HCT116 (cell line): ENCODE results near the gene SECTM1.

Source experiments
- CEBPB ChIP-seq: IDR thresholded peaks from 2 replicates; pipeline ENCODE4 v1.6.1; 2012; ENCODE audit warnings: low read depth
- EGR1 ChIP-seq: IDR thresholded peaks from 2 replicates; pipeline ENCODE4 v1.6.1; 2012; ENCODE audit warnings: low read depth
- EZH2 ChIP-seq: fragments of 200-600 bp; sonication (generic); IDR thresholded peaks from 2 replicates; pipeline ENCODE4 v1.6.1; 2017; ENCODE audit warnings: antibody characterized with exemption, mixed run types
- EZH2phosphoT487 ChIP-seq: fragments of 200-600 bp; IDR thresholded peaks from 2 replicates; pipeline ENCODE4 v1.6.1; 2018; ENCODE audit warnings: antibody characterized with exemption, borderline replicate concordance
- POLR2A ChIP-seq: IDR thresholded peaks from 2 replicates; pipeline ENCODE4 v1.7.0; 2011; ENCODE audit warnings: borderline replicate concordance; ENCODE audit not compliant: insufficient read depth, insufficient read length; ENCODE audit errors: extremely low read depth
- POLR2AphosphoS5 ChIP-seq: IDR thresholded peaks from 2 replicates; pipeline ENCODE4 v1.6.1; 2011; ENCODE audit warnings: mild to moderate bottlenecking, low read depth, low read length, moderate library complexity
- SIN3A ChIP-seq: IDR thresholded peaks from 2 replicates; pipeline ENCODE4 v1.6.1; 2012; ENCODE audit warnings: low read depth
- SP1 ChIP-seq: IDR thresholded peaks from 2 replicates; pipeline ENCODE4 v1.6.1; 2012; ENCODE audit warnings: low read depth
- TCF7L2 ChIP-seq: IDR thresholded peaks from 2 replicates; pipeline ENCODE4 v1.7.0; 2011; ENCODE audit warnings: borderline replicate concordance, inconsistent platforms; ENCODE audit not compliant: insufficient read depth, insufficient read length; ENCODE audit errors: extremely low read depth
- YY1 ChIP-seq: IDR thresholded peaks from 2 replicates; pipeline ENCODE4 v1.6.1; 2011; ENCODE audit warnings: low read length, low read depth, moderate library complexity, mild to moderate bottlenecking; ENCODE audit not compliant: insufficient replicate concordance; ENCODE audit errors: extremely low read depth
- ZNF274 ChIP-seq: fragments of 200-500 bp; sonication (Bioruptor generic); IDR thresholded peaks from 2 replicates; pipeline ENCODE4 v1.6.1; 2014; ENCODE audit warnings: mild to moderate bottlenecking, low read depth, low read length, inconsistent platforms
- TF ChIP-seq, protein P1 (sequence below), 3 experiments: fragments of 200-600 bp in 1 of 3; sonication (generic) in 1 of 3; IDR thresholded peaks in 2 of 3; conservative IDR thresholded peaks in 1 of 3; 2 replicates each; pipeline ENCODE4 v1.5.1; 2012 to 2017; ENCODE audit warnings: low read depth in 2 of 3, low read length in 2 of 3, antibody characterized with exemption in 1 of 3, borderline replicate concordance in 1 of 3, control low read depth in 1 of 3, mild to moderate bottlenecking in 1 of 3, mixed read lengths in 1 of 3, mixed run types in 1 of 3, moderate library complexity in 1 of 3; ENCODE audit not compliant: insufficient read depth in 1 of 3
- TF ChIP-seq, protein P2 (sequence below): IDR thresholded peaks from 2 replicates; pipeline ENCODE4 v1.6.1; 2012
- TF ChIP-seq, protein P3 (sequence below): IDR thresholded peaks from 2 replicates; pipeline ENCODE4 v1.6.1; 2012

DNA sequence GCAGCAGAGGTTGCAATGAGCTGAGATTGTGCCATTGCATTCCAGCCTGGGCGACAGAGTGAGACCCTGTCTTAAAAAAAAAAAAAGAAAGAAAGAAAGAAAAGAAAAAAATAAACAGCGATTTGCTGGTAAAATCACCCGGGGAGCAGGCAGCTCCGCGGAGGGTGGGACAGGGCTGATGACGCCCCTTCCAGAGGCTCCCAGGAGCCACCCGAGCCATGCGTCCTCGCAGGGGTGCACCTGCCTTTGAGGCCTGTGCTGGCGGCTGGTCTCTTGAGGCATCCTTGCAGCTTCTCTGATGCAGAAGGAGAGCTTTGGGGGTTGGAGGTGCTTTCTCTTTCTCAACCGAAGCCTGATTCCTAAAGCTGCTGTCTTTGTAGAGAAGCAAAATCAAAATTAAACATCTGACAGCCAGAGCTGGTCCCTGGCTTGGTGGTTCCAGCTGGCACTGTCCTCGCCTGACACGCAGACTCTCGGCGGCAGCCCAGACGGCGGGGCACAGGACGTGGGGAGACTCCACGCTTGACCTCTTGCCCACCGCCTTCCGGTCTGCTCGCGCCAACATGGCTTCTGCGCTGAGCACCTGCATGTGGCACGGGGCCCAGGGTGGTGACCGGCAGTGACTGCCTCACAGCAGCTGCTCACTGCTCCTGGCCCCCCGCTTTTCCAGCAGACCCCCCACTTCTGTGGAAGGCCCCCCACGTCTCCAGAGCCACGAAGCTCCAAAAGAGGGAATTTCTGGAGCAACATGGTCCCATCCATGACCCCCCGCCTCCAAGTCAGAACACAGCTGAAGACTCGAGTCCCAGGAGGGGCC is 44.6 kb upstream of the SECTM1 start:
- TF ChIP-seq, protein P1, sequence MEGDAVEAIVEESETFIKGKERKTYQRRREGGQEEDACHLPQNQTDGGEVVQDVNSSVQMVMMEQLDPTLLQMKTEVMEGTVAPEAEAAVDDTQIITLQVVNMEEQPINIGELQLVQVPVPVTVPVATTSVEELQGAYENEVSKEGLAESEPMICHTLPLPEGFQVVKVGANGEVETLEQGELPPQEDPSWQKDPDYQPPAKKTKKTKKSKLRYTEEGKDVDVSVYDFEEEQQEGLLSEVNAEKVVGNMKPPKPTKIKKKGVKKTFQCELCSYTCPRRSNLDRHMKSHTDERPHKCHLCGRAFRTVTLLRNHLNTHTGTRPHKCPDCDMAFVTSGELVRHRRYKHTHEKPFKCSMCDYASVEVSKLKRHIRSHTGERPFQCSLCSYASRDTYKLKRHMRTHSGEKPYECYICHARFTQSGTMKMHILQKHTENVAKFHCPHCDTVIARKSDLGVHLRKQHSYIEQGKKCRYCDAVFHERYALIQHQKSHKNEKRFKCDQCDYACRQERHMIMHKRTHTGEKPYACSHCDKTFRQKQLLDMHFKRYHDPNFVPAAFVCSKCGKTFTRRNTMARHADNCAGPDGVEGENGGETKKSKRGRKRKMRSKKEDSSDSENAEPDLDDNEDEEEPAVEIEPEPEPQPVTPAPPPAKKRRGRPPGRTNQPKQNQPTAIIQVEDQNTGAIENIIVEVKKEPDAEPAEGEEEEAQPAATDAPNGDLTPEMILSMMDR (IDR thresholded peaks at IDR 0.05 in 2 of 3, conservative IDR thresholded peaks at IDR 0.05 in 1 of 3; ENCODE audit: borderline replicate concordance in 1 of 3, insufficient read depth in 1 of 3, low read depth in 2 of 3, low read length in 2 of 3): no peak
- TF ChIP-seq SIN3A: no peak
- no peak for TF ChIP-seq EGR1
- TF ChIP-seq EZH2phosphoT487: no peak
- no peak for TF ChIP-seq TCF7L2
- no peak for TF ChIP-seq POLR2A
- TF ChIP-seq, protein P2, sequence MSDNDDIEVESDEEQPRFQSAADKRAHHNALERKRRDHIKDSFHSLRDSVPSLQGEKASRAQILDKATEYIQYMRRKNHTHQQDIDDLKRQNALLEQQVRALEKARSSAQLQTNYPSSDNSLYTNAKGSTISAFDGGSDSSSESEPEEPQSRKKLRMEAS: no peak
- TF ChIP-seq EZH2: no peak
- no peak for TF ChIP-seq CEBPB
- TF ChIP-seq YY1: no peak
- no peak for TF ChIP-seq SP1
- no peak for TF ChIP-seq POLR2AphosphoS5
- TF ChIP-seq ZNF274: no peak
- TF ChIP-seq, protein P3, sequence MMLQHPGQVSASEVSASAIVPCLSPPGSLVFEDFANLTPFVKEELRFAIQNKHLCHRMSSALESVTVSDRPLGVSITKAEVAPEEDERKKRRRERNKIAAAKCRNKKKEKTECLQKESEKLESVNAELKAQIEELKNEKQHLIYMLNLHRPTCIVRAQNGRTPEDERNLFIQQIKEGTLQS: no peak
